HEK293 (cell line): ENCODE measurements around the gene CTCF.

Source experiments
- CTCF ChIP-seq: fragments of 450-650 bp; formaldehyde crosslinking; IDR thresholded peaks from 2 replicates; pipeline ENCODE4 v1.5.1; 2016; ENCODE audit warnings: missing biosample characterization, missing genetic modification characterization
- PATZ1 ChIP-seq: fragments of 450-650 bp; formaldehyde crosslinking; IDR thresholded peaks from 2 replicates; pipeline ENCODE4 v1.5.1; 2016; ENCODE audit warnings: missing biosample characterization, missing genetic modification characterization
- SP2 ChIP-seq: fragments of 450-650 bp; formaldehyde crosslinking; IDR thresholded peaks from 2 replicates; pipeline ENCODE4 v1.5.1; 2016; ENCODE audit warnings: missing biosample characterization, missing genetic modification characterization
- ZNF24 ChIP-seq: fragments of 450-650 bp; formaldehyde crosslinking; IDR thresholded peaks from 2 replicates; pipeline ENCODE4 v1.5.1; 2016; ENCODE audit warnings: missing biosample characterization, missing genetic modification characterization
- ZNF623 ChIP-seq: fragments of 450-650 bp; formaldehyde crosslinking; IDR thresholded peaks from 2 replicates; pipeline ENCODE4 v1.5.1; 2016; ENCODE audit warnings: missing biosample characterization, missing genetic modification characterization
- ZNF626 ChIP-seq: fragments of 450-650 bp; sonication (Bioruptor Pico); formaldehyde crosslinking; IDR thresholded peaks from 2 replicates; pipeline ENCODE4 v1.5.1; 2018; ENCODE audit warnings: missing biosample characterization, missing genetic modification characterization, inconsistent platforms

- TF ChIP-seq CTCF = no peak
- no peak for TF ChIP-seq PATZ1
- TF ChIP-seq ZNF626 (tag by site-specific recombination) = no peak
- TF ChIP-seq ZNF24 = no peak
- TF ChIP-seq ZNF623 = no peak
- TF ChIP-seq SP2 (tag by site-specific recombination) = no peak
Observed at GRCh38 chr16:67551091-67551490, 11.2 kb upstream of the CTCF start.
